Measurements from ENCODE around the gene TRIO.

Gene TRIO

DNA sequence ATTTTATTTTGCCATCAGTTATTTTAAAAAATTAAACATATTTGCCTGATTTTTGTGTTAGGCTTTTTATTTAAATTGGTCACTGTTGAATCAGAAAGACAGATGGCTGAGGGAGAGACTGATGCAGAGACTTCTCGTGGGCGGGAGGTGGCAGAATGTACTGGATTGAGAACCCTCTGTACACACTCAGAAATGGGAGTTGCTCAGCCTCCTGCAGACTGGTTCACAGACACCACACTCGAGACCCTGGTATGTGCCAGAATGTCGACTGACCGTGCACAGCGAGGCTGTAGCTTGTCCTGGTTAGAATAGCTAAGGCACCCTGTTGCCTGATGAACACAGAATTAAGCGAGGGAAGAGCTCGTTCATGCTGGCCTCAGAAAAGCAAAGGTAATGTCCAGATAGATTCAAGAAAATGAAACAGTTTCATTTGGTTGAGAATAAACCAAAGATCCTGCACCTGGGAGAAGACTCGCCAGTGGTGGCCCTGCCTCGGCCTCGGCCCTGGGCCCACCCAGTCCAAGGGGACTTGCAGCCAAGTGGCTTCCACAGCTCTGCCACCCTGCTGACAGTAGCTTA lies 367.1 kb downstream of the TRIO start:
- DNase-seq (ENCODE audit: low read depth), result no peak
- H3K4me3 ChIP-seq (ENCODE audit: low read length), result no peak overlapping the region
- TF ChIP-seq, protein P1, sequence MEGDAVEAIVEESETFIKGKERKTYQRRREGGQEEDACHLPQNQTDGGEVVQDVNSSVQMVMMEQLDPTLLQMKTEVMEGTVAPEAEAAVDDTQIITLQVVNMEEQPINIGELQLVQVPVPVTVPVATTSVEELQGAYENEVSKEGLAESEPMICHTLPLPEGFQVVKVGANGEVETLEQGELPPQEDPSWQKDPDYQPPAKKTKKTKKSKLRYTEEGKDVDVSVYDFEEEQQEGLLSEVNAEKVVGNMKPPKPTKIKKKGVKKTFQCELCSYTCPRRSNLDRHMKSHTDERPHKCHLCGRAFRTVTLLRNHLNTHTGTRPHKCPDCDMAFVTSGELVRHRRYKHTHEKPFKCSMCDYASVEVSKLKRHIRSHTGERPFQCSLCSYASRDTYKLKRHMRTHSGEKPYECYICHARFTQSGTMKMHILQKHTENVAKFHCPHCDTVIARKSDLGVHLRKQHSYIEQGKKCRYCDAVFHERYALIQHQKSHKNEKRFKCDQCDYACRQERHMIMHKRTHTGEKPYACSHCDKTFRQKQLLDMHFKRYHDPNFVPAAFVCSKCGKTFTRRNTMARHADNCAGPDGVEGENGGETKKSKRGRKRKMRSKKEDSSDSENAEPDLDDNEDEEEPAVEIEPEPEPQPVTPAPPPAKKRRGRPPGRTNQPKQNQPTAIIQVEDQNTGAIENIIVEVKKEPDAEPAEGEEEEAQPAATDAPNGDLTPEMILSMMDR (conservative IDR thresholded peaks at IDR 0.05; ENCODE audit: low read length), result no peak

DNA sequence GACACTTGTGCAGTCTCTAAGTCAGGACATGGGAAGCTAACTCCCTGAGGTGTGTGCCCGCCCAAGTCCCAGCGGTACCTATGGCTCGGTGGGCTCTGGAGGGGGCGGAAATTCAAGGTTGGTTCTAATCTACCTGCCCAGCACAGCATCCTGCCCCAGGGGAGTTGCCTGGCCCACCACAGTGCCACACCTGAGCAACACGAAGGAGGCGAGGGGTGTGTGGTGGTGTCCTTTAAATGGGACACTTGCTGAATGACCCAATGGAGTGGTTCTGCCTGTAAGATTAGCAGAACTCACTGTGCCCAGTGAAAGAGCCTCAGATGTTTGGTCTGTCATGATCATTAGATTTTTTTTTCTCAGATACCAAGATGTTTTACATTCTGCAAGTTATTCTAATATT lies 367.7 kb downstream of the TRIO start:
- DNase-seq (ENCODE audit: low read depth), result no peak
- no peak overlapping the region for H3K4me3 ChIP-seq (ENCODE audit: low read length)
- TF ChIP-seq, protein P1 (conservative IDR thresholded peaks at IDR 0.05; ENCODE audit: low read length), result no peak

DNA sequence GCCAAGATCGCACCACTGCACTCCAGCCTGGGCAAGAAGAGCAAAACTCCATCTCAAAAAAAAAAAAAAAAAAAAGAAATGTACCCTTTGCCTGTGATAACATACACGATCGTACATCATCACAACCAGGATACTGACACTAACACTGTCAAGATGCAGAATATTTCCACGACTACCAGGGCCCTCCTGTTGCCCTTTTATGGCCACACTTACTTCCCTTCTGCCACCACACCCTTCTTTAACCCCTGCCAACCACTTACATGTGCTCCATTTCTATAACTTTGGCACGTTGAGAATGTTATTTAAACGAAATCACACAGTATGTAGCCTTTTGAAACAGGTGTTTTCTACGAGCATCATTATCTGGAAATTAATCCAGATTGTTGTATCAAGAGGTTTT lies 369.4 kb downstream of the TRIO start:
- no peak overlapping the region for H3K4me3 ChIP-seq (ENCODE audit: low read length)
- DNase-seq (ENCODE audit: low read depth), result no peak
- TF ChIP-seq, protein P1 (conservative IDR thresholded peaks at IDR 0.05; ENCODE audit: low read length), result no peak

DNA sequence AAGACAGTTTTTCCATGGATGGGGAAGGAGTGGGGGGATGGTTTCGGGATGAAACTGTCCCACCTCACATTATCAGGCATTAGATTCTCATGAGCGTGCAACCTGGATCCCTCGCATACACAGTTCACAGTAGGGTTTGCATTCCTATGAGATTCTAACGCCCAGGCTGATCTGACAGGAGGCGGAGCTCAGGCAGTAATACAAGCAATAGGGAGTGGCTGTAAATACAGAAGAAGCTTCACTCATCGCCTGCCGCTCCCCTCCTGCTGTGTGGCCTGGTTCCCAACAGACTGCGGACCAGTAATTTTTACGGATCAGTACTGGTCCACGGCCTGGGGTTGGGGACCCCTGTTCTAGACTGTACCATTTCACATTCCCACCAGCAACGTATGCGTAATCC lies 370.1 kb downstream of the TRIO start:
- TF ChIP-seq, protein P1 (conservative IDR thresholded peaks at IDR 0.05; ENCODE audit: low read length), result no peak
- no peak for DNase-seq (ENCODE audit: low read depth)

DNA sequence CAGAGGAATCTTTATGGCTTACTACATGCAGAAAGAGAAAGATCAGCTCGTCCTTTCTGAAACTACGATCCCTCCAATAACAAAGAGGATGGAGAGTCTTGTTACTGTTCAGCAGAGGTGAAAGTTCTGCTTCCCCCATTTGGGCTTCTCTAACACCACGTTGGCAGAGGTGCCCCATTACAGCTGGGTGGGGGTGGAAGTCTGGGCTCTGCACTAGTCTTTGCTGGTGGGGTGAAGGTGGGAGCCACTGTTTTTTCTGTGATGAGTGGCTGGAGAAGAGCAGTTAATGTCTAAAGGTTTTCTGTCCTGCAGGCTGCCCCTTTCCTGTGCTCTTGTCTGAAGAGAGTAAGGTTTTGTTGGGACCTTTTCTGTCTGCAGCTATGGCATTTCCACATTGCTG lies 373.8 kb downstream of the TRIO start:
- DNase-seq (ENCODE audit: low read depth), result no peak
- TF ChIP-seq, protein P1 (conservative IDR thresholded peaks at IDR 0.05; ENCODE audit: low read length), result no peak
- no peak overlapping the region for H3K4me3 ChIP-seq (ENCODE audit: low read length)

More for the DNA sequence above, 370.1 kb downstream of the TRIO start:
- H3K4me3 ChIP-seq (ENCODE audit: low read length), result no peak overlapping the region

DNA sequence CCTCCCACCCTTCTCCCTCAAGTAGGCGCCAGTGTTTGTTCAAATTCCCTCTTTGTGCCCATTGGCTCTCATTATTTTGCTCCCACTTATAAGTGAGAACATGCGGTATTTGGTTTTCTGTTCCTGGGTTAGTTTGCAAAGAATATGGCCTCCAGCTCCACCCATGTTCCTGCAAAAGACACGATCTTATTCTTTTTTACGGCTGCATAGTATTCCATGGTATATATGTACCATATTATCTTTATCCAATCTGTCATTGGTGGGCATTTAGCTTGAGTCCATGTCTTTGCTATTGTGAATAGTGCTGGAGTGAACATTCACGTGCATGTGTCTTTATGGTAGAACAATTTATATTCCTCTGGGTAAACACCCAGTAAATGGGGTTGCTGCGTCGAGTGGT lies 375.5 kb downstream of the TRIO start:
- TF ChIP-seq, protein P1 (conservative IDR thresholded peaks at IDR 0.05; ENCODE audit: low read length), result no peak
- H3K4me3 ChIP-seq (ENCODE audit: low read length), result no peak overlapping the region
- no peak for DNase-seq (ENCODE audit: low read depth)

DNA sequence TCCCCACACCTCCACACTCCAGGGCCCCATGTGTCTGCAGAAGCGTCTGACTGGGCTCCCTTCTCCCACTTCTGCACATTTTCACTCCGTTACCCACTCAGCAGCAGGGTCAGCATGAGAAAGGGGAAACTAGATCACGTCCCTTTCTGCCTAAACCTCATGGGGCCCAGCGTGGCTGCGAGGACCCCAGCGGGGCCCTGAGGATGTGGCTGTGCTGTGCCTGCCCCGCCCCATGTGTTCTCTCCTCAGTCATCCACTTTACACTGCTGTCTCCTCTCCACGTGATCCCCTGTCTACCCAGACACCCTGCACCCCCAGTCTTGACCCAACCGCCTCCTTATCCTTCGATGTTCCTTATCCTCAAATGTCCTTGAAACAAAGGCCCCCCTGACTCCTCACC lies 378.6 kb downstream of the TRIO start:
- TF ChIP-seq, protein P1 (conservative IDR thresholded peaks at IDR 0.05; ENCODE audit: low read length), result no peak
- H3K4me3 ChIP-seq (ENCODE audit: low read length), result no peak overlapping the region
- DNase-seq (ENCODE audit: low read depth), result no peak
